ENCODE measurements around the gene TNS1. TPM values are rescaled to one million over a fixed set of nuclear protein-coding genes. Genes with fewer than 3 reads are reported as not detected.
A peak's percentile ranks its signal among the peaks of the same experiment; 100 is the strongest.

TNS1 gene
- total RNA-seq, 3 donors from 2014 or later (not counting 1 experiment from before 2014, with no cell fraction given): 1.1 to 3.0 (median 2.1) TPM

GRCh38 chr2:217804791-217805667, 197.8 kb downstream of the TNS1 start:
- no peaks in the 10 kb centered on the region for H3K9me3 ChIP-seq (ENCODE audit: control insufficient read depth, insufficient read depth, low read length)
- H3K36me3 ChIP-seq (ENCODE audit: control insufficient read depth, insufficient read depth, low read length): no peaks in the 10 kb centered on the region
- Mint-ChIP-seq H3K27me3 (ENCODE audit: low read depth in 2 of 2) (peaks cover 0 to 6% of the 10 kb centered on the region in 2 donors), H3K36me3 (no peaks in the 10 kb centered on the region), H3K4me3 (no peak overlapping the region), H3K9me3 (peaks cover 0 to 5% of the 10 kb centered on the region in 2 donors), H3K27ac (no peak overlapping the region), H3K4me1 (peaks cover 0 to 4% of the 10 kb centered on the region in 2 donors)
- ATAC-seq (no peak), DNase-seq (peak in 1 of 2 donors; percentile 17)
- WGBS (ENCODE audit: insufficient coverage): 91% methylated on average over 8 of the region's 9 CpGs
- H3K4me3 ChIP-seq (ENCODE audit: low read length): no peak overlapping the region
- TF ChIP-seq, protein P1, sequence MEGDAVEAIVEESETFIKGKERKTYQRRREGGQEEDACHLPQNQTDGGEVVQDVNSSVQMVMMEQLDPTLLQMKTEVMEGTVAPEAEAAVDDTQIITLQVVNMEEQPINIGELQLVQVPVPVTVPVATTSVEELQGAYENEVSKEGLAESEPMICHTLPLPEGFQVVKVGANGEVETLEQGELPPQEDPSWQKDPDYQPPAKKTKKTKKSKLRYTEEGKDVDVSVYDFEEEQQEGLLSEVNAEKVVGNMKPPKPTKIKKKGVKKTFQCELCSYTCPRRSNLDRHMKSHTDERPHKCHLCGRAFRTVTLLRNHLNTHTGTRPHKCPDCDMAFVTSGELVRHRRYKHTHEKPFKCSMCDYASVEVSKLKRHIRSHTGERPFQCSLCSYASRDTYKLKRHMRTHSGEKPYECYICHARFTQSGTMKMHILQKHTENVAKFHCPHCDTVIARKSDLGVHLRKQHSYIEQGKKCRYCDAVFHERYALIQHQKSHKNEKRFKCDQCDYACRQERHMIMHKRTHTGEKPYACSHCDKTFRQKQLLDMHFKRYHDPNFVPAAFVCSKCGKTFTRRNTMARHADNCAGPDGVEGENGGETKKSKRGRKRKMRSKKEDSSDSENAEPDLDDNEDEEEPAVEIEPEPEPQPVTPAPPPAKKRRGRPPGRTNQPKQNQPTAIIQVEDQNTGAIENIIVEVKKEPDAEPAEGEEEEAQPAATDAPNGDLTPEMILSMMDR (IDR thresholded peaks at IDR 0.05): no peak
- no peaks in the 10 kb centered on the region for H3K4me1 ChIP-seq (ENCODE audit: control insufficient read depth, insufficient read depth, low read length)
- H3K27ac ChIP-seq (ENCODE audit: low read length): no peak overlapping the region
- intact Hi-C loops (cut with micrococcal nuclease): no loop called here
- H3K27me3 ChIP-seq (ENCODE audit: control insufficient read depth, insufficient read depth, low read length): no peaks in the 10 kb centered on the region

GRCh38 chr2:217804338-217804737, 198.5 kb downstream of the TNS1 start:
- no peaks in the 10 kb centered on the region for H3K36me3 Mint-ChIP-seq
- H3K9me3 ChIP-seq (ENCODE audit: control insufficient read depth, insufficient read depth, low read length): no peaks in the 10 kb centered on the region
- no peak overlapping the region for H3K4me3 ChIP-seq (ENCODE audit: low read length)
- 94% methylated on average over 12 of the region's 12 CpGs for WGBS (ENCODE audit: insufficient coverage)
- H3K9me3 Mint-ChIP-seq: peaks cover 0 to 5% of the 10 kb centered on the region in 2 donors
- DNase-seq (no peak), ATAC-seq (no peak)
- TF ChIP-seq, protein P1 (IDR thresholded peaks at IDR 0.05): no peak
- no peak overlapping the region for H3K4me3 Mint-ChIP-seq
- H3K27me3 Mint-ChIP-seq (ENCODE audit: low read depth in 2 of 2): peaks cover 0 to 6% of the 10 kb centered on the region in 2 donors
- H3K27ac Mint-ChIP-seq: no peak overlapping the region
- H3K4me1 ChIP-seq (ENCODE audit: control insufficient read depth, insufficient read depth, low read length): no peaks in the 10 kb centered on the region
- no peak overlapping the region for H3K27ac ChIP-seq (ENCODE audit: low read length)
- H3K36me3 ChIP-seq (ENCODE audit: control insufficient read depth, insufficient read depth, low read length): no peaks in the 10 kb centered on the region
- intact Hi-C loops (cut with micrococcal nuclease): no loop called here
- H3K27me3 ChIP-seq (ENCODE audit: control insufficient read depth, insufficient read depth, low read length): no peaks in the 10 kb centered on the region
- H3K4me1 Mint-ChIP-seq: peaks cover 0 to 4% of the 10 kb centered on the region in 2 donors

GRCh38 chr2:217803653-217803960, 199.2 kb downstream of the TNS1 start:
- no peaks in the 10 kb centered on the region for H3K9me3 ChIP-seq (ENCODE audit: control insufficient read depth, insufficient read depth, low read length)
- H3K9me3 Mint-ChIP-seq: peaks cover 0 to 4% of the 10 kb centered on the region in 2 donors
- 76% methylated on average over 3 of the region's 3 CpGs for WGBS (ENCODE audit: insufficient coverage)
- no peak overlapping the region for H3K27ac Mint-ChIP-seq
- no peak overlapping the region for H3K4me3 ChIP-seq (ENCODE audit: low read length)
- H3K27ac ChIP-seq (ENCODE audit: low read length): no peak overlapping the region
- peaks cover 0 to 8% of the 10 kb centered on the region in 2 donors for H3K4me1 Mint-ChIP-seq
- TF ChIP-seq, protein P1 (IDR thresholded peaks at IDR 0.05): no peak
- DNase-seq: no peak
- H3K27me3 Mint-ChIP-seq (ENCODE audit: low read depth in 2 of 2): peaks cover 0 to 4% of the 10 kb centered on the region in 2 donors
- H3K36me3 Mint-ChIP-seq: no peaks in the 10 kb centered on the region
- intact Hi-C loops (cut with micrococcal nuclease): no loop called here
- H3K4me1 ChIP-seq (ENCODE audit: control insufficient read depth, insufficient read depth, low read length): peaks cover 3% of the 10 kb centered on the region
- H3K27me3 ChIP-seq (ENCODE audit: control insufficient read depth, insufficient read depth, low read length): no peaks in the 10 kb centered on the region
- H3K36me3 ChIP-seq (ENCODE audit: control insufficient read depth, insufficient read depth, low read length): no peaks in the 10 kb centered on the region
- H3K4me3 Mint-ChIP-seq: no peak overlapping the region
- ATAC-seq: no peak
